Measurements from ENCODE around the gene TCF7L1. TPM values are rescaled to one million over a fixed set of nuclear protein-coding genes. Genes with fewer than 3 reads are reported as not detected.

TCF7L1 gene
- total RNA-seq, 4 donors from 2014 or later = 2.1 to 14.0 (median 3.9) TPM

DNA sequence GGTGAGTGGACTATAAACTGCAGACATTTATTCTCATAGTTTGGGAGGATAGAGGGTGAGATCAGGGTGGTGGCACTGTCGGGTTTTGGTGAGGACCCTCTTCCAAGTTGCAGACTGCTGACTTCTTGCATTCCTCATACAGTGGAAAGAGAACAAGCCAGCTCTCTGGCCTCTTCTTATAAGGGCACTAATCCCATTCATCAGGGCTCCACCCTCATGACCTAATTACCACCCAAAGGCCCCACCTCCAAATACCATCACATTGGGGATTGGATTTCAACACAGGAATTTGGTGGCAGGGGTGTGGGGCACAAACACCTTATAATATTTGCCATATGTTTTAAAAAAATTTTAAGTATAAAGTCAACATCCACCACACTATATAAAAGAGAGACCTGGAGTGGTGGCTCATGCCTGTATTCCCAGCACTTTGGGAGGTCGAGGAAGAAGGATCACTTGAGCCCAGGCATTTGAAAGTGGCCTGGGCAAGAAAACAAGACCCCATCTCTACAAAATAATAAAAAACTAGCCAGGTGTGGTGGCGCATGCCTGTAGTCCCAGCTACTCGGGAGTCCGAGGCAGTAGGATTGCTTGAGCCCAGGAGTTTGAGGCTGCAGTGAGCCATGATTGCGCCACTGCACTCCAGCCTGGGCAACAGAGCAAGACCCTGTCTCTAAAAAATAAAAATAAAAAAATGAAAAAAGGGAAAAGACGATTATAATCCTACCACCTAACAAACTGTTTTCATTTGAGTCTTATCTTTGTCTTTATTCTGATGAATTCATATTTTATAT is 44.0 kb downstream of the TCF7L1 start:
- TF ChIP-seq, protein P1, sequence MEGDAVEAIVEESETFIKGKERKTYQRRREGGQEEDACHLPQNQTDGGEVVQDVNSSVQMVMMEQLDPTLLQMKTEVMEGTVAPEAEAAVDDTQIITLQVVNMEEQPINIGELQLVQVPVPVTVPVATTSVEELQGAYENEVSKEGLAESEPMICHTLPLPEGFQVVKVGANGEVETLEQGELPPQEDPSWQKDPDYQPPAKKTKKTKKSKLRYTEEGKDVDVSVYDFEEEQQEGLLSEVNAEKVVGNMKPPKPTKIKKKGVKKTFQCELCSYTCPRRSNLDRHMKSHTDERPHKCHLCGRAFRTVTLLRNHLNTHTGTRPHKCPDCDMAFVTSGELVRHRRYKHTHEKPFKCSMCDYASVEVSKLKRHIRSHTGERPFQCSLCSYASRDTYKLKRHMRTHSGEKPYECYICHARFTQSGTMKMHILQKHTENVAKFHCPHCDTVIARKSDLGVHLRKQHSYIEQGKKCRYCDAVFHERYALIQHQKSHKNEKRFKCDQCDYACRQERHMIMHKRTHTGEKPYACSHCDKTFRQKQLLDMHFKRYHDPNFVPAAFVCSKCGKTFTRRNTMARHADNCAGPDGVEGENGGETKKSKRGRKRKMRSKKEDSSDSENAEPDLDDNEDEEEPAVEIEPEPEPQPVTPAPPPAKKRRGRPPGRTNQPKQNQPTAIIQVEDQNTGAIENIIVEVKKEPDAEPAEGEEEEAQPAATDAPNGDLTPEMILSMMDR (IDR thresholded peaks at IDR 0.05) = no peak
- ATAC-seq (ENCODE audit: low FRiP score) (no peak), DNase-seq (ENCODE audit: low spot score) (no peak)

GRCh38 chr2:85178154-85178553 is 45.0 kb downstream of the TCF7L1 start:
- ATAC-seq (ENCODE audit: low FRiP score) (no peak), DNase-seq (ENCODE audit: low spot score) (no peak)
- TF ChIP-seq, protein P1 (IDR thresholded peaks at IDR 0.05) = no peak

DNA sequence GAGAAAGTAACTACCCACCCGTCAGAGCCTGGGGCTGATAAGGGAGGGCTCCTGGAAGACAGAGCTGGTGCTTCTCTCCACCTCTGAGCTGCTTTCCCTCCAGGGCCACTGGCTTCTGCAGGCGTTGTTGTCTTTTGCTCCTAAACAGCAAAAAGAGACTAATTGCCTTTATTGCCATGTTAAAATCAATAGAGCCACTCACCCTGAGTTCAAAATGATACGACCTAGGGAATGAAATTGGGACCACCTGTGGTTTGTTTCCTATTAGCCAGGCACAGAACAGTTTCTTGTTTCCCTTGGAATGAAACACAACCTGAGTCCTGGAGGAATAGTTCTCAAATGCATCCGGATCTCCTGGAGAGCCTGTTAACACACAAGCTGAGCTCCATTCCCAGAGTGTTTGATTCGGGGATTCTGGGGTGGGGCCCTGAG is 45.8 kb downstream of the TCF7L1 start:
- ATAC-seq (ENCODE audit: low FRiP score) = no peak
- DNase-seq (ENCODE audit: low spot score) = no peak
- TF ChIP-seq, protein P1 (IDR thresholded peaks at IDR 0.05) = no peak

GRCh38 chr2:85179541-85179940 is 46.3 kb downstream of the TCF7L1 start:
- TF ChIP-seq, protein P1 (IDR thresholded peaks at IDR 0.05) = no peak
- ATAC-seq (ENCODE audit: low FRiP score) (no peak), DNase-seq (ENCODE audit: low spot score) (no peak)

GRCh38 chr2:85180322-85181133 is 47.3 kb downstream of the TCF7L1 start:
- no peak for DNase-seq (ENCODE audit: low spot score)
- ATAC-seq (ENCODE audit: low FRiP score) = no peak
- TF ChIP-seq, protein P1 (IDR thresholded peaks at IDR 0.05) = no peak

- no peak for ATAC-seq (ENCODE audit: low FRiP score)
- TF ChIP-seq, protein P1 (IDR thresholded peaks at IDR 0.05) = no peak
Measured at GRCh38 chr2:85181134-85181631, 48.0 kb downstream of the TCF7L1 start.

More at GRCh38 chr2:85181134-85181631, 48.0 kb downstream of the TCF7L1 start:
- no peak for DNase-seq (ENCODE audit: low spot score)
